ENCODE results near the gene NUMBL.
"Not testable (repeated sequence)": the region's sequence is repeated elsewhere in the genome, so short reads cannot be mapped to it uniquely, and the experiment has no call there.

NUMBL gene

DNA sequence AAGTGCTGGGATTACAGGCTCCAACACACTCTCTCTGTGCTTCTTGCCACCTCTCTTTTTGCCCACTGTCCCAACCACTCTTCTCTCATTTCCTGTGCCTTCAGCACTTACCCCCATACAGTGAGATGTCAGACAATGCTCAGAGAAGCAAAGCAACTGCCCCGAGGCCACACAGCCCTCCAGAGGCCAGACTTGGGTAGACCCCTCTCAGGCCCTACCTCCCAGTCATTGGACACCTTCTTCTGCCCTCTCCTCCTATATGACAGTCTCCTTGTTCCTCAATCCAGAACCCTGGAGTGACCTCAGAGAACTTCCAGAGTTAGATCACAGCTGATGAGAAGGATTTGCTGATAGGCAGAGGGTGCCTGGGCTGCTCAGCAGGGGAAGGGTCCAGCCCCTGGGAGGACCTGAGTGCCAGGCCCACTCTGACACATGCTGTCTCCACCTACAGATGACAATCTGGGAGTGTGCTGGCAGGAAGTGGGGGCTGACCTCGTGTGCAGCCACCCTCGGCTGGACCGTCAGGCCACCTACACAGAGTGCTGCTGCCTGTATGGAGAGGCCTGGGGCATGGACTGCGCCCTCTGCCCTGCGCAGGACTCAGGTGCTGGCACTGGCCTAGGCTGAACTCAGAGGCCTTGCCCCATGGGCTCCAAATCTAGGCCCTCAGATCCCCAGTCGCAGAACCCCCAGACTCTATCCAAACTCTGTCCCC lies 64.9 kb downstream of the NUMBL start:
- DNase-seq = no peak

DNA sequence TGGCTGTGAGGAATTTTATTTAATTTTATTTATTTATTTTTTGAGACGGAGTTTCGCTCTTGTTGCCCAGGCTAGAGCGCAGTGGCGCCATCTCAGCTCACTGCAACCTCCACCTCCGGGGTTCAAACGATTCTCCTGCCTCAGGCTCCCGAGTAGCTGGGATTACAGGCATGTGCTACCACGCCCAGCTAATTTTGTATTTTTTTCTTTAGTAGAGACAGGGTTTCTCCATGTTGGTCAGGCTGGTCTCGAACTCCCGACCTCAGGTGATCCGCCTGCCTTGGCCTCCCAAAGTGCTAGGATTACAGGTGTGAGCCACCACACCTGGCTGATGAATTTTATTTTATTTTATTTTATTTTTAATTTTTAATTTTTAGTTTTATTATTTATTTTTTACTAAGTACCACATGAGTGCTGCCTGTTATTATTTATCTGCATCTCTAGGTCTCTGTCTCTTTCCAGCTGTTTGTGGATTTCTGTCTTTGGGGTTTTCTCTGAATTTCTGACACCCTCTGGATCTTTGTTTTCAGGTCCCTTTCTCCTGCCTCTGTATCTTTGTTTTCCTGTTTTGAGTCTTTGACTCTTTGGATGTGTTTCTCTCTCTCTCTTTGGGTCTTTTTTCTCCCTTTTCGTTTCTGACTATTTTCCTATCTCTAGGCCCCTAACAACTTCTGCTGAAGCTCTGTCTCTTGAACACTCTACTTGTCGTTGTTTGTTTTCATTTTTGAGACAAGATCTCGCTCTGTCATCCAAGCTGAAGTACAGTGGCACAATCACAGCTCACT lies 65.9 kb downstream of the NUMBL start:
- DNase-seq = not testable (repeated sequence)

DNA sequence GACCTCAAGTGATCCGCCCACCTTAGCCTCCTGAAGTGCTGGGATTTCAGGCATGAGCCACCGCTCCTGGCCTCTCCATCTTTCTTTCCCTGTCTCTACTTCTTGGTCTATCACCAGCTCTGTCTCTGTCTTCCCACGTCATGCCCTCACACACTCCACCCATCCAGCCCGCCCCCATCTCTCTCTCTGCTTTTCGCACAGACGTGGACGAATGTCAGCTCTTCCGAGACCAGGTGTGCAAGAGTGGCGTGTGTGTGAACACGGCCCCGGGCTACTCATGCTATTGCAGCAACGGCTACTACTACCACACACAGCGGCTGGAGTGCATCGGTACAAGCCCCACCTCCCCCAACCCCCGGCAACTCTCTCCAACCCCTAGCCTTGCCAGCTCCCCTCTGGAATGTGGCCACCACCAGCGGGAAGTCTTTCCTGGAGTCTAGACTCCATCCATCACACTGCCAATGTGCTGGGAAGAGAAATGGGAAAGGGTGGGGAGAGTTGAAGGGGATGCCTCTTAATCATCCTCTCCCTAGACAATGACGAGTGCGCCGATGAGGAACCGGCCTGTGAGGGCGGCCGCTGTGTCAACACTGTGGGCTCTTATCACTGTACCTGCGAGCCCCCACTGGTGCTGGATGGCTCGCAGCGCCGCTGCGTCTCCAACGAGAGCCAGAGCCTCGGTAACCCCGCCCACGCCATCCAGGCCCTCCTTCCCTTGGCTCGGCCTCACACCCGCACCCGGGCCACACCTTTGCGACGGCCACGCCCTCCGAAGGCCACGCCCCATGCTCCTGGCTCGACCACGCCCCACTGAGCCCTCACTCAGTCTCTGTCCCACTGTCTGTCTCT lies 66.8 kb downstream of the NUMBL start:
- DNase-seq = no peak

DNA sequence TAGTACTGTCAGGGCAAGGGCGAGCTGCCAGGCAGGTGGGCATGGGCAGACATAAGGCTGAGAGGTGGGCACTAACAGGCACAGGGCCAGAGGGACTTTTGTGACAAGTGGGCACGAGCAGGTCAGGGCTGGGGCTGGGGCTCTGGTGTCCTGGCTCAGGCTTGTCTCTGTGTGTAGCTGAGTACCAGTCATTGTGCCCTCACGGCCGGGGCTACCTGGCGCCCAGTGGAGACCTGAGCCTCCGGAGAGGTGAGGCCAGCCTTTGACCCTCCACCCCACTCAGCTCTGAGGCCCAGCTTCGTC lies 67.7 kb downstream of the NUMBL start:
- no peak for DNase-seq

DNA sequence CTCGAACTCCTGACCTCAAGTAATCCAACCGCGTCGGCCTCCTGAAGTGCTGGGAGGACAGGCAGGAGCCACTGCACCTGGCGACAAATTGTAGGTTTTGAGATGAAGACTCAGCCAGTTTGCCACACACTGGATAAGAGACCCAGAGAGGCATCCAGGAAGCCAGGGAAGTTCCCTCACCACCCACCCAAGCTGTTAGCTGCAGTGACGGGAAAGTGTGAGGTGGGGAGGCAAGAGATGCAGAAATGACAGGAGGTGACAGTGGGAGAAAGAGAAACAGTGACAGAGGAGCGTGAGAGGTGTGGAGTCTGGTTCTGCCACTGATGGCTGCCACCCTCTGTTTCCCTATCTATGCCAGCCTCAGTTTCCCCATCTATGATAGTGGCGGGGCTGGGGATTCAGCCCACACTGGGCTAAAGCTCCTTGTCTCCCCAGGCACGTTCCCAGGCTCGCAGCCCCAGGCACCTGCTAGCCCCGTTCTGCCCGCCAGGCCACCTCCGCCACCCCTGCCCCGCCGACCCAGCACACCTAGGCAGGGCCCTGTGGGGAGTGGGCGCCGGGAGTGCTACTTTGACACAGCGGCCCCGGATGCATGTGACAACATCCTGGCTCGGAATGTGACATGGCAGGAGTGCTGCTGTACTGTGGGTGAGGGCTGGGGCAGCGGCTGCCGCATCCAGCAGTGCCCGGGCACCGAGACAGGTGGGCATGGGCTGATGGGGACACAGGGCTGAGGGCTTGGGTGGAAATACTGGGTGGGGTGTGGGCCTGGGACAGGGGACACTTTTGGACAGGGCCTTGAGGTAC lies 68.3 kb downstream of the NUMBL start:
- no peak for DNase-seq

DNA sequence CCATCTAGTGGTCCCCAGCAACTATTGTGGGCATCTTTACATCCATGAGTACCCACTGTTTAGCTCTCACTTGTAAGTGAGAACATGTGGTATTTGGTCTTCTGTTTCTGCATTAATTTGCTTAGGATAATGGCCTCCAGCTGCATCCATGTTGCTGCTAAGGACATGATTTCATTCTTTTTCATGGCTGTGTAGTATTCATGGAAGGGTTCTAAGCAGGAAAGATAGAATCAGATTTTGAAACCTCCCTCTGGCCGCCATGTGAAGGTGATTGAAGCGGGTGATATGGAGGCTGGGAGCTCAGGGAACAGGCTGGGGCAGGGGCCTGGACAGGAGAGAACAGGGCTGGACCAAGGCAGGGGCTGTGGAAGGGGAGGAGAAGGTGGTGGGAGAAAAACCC lies 69.2 kb downstream of the NUMBL start:
- DNase-seq = no peak

DNA sequence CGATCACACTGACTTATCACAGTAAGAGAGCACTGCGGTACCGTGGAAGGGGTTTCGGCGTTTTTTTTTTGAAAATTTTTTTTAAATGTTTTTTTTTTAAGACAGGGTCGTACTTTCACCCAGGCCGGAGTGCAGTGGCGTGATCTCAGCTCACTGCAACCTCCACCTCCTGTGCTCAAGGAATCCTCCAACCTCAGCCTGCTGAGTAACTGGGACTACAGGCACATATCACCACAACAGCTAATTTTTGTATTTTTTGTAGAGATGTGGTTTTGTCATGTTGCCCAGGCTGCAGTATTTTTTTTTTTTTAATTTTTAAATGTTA lies 70.3 kb downstream of the NUMBL start:
- DNase-seq = no peak

DNA sequence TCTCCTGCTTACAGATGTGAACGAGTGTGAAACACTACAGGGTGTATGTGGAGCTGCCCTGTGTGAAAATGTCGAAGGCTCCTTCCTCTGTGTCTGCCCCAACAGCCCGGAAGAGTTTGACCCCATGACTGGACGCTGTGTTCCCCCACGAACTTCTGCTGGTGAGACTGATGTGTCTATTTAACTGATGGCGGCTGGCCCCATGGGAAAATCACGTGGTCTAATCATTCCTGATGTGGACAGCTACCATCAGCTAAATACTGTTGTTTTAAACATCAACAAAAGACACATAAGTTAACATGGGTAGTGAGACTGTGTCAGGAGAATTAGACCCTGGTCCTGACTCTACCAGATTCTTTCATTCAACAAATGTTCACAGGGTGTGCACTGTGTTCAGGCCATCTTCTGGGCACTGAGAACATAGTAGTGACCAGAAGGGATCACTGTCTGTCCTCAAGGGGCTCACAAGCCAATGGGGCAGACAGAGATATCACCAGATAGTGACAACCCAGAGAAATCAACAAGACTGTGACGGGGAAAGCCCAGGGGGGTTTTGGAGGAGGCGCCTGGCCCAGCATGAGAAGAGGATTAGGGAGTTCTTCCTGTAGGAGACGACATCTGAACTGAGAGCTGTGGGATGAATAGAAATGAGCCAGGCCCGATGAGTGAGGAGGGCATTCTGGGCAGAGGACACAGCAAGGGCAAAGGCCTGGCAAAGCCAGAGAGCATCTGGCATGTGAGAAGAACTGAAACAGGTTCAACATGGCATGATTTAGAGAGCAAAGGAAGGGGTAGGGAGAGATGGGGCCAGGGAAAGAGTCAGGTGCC lies 70.9 kb downstream of the NUMBL start:
- DNase-seq = no peak

DNA sequence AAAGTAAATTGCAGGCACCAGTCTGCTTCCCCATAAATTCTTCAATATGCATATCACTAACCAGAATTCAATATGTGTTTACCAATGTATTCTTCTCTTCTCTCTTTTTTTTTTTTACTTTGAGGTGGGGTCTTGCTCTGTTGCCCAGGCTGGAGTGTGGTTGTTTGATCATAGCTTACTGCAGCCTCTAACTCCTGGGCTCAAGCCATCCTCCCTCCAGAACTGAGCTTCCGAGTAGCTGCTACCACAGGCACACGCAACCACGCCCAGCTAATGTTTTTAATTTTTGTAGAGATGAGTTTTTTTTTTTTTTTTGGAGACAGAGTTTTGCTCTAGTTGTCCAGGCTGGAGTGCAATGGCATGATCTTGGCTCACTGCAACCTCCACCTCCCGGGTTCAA lies 72.5 kb downstream of the NUMBL start:
- no peak for DNase-seq

DNA sequence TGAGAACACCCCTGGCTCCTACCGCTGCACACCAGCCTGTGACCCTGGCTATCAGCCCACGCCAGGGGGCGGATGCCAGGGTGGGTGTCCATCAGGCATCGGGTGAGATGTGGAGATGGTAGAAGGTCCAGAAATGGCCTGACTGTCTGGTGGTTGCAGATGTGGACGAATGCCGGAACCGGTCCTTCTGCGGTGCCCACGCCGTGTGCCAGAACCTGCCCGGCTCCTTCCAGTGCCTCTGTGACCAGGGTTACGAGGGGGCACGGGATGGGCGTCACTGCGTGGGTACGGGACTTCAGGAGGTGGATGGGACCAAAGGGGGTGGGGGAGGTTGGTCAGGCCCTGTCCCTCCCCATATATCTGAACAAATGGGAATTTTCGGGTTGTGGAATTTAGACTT lies 73.5 kb downstream of the NUMBL start:
- DNase-seq = no peak

DNA sequence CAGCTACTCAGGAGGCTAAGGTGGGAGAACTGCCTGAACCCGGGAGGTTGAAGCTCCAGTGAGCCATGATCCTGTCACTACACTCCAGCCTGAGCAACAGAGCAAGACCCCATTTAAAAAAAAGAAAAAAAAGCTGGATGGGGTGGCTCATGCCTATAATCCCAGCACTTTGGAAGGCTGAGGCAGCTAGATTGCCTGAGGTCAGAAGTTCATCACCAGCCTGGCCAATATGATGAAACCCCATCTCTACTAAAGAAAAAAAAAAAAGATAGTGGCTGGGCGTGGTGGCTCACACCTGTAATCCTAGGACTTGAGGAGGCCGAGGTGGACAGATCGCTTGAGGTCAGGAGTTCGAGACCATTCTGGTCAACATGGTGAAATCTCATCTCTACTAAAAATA lies 74.3 kb downstream of the NUMBL start:
- DNase-seq = no peak
